Right atrium auricular region (tissue), 2 donors: ENCODE results near the gene SLC25A15. TPM values are rescaled to one million over a fixed set of nuclear protein-coding genes. Genes with fewer than 3 reads are reported as not detected.
A peak's percentile ranks its signal among the peaks of the same experiment; 100 is the strongest.

Experiments used
- DNase-seq: peaks from one replicate; pipeline ENCODE4 v3.0.0-alpha.2; 2019; ENCODE audit warnings: low spot score
- H3K27ac ChIP-seq, 2 donors: fragments of 200-600 bp; sonication (generic); 1 replicate in 1 of 2; 2 replicates in 1 of 2; pipeline ENCODE4 v1.5.1; 2016 to 2019
- H3K27me3 ChIP-seq, 2 donors: fragments of 200-600 bp; sonication (generic); one replicate each; pipeline versions ENCODE4 v1.5.1 to v1.6.0; 2017 to 2019
- H3K36me3 ChIP-seq: fragments of 200-600 bp; sonication (generic); one replicate; pipeline ENCODE4 v1.5.1; 2016
- H3K4me1 ChIP-seq, 2 donors: fragments of 200-600 bp; sonication (generic); one replicate each; pipeline versions ENCODE4 v1.5.1 to v1.6.0; 2017 to 2019
- H3K4me3 ChIP-seq, 2 donors: fragments of 200-600 bp; sonication (generic); 1 replicate in 1 of 2; 2 replicates in 1 of 2; pipeline ENCODE4 v1.5.1; 2017 to 2019; ENCODE audit warnings: mild to moderate bottlenecking in 1 of 2, moderate library complexity in 1 of 2
- H3K9me3 ChIP-seq, 2 donors: fragments of 200-600 bp; sonication (generic); one replicate each; pipeline ENCODE4 v1.5.1; 2019
- CTCF ChIP-seq, 2 donors: fragments of 200-600 bp; sonication (generic); IDR thresholded peaks; one replicate each; pipeline ENCODE4 v1.5.1; 2019; ENCODE audit warnings: antibody characterized with exemption in 2 of 2
- total RNA-seq, 2 donors: library from RNA; depleted of rRNA; stranded (reverse); fragments of >200 nt; gene quantifications; one replicate each; pipeline ENCODE4 v1.1.0, GENCODE V29; 2016

The SLC25A15 gene
- total RNA-seq, 2 donors from 2014 or later: 5.9 to 6.0 TPM

- no peak overlapping the region for H3K27ac ChIP-seq
- DNase-seq: no peak
- H3K36me3 ChIP-seq: peaks cover 13% of the 10 kb centered on the region
Observed at GRCh38 chr13:40762849-40763248, 26.6 kb upstream of the SLC25A15 start.

GRCh38 chr13:40764587-40765403 is 24.6 kb upstream of the SLC25A15 start:
- no peak overlapping the region for H3K4me3 ChIP-seq
- no peak for DNase-seq
- no peaks in the 10 kb centered on the region for H3K9me3 ChIP-seq
- no peak overlapping the region for H3K27ac ChIP-seq
- peaks cover 0 to 6% of the 10 kb centered on the region in 2 donors for H3K4me1 ChIP-seq
- H3K36me3 ChIP-seq: peaks cover 7% of the 10 kb centered on the region
- no peaks in the 10 kb centered on the region for H3K27me3 ChIP-seq
- no peak for TF ChIP-seq CTCF (IDR thresholded peaks at IDR 0.05)

More at GRCh38 chr13:40762849-40763248, 26.6 kb upstream of the SLC25A15 start:
- Histone ChIP-seq H3K4me3 (no peak overlapping the region), H3K27me3 (no peaks in the 10 kb centered on the region), H3K4me1 (peaks cover 0 to 3% of the 10 kb centered on the region in 2 donors), H3K9me3 (no peaks in the 10 kb centered on the region)
- no peak for TF ChIP-seq CTCF (IDR thresholded peaks at IDR 0.05)

GRCh38 chr13:40765602-40766001 is 23.8 kb upstream of the SLC25A15 start:
- H3K4me3 ChIP-seq: no peak overlapping the region
- no peak for TF ChIP-seq CTCF (IDR thresholded peaks at IDR 0.05)

GRCh38 chr13:40769970-40770369 is 19.4 kb upstream of the SLC25A15 start:
- Histone ChIP-seq H3K27ac (peak overlapping the region in 1 of 2 donors; percentile 86), H3K27me3 (no peaks in the 10 kb centered on the region), H3K4me3 (peak overlapping the region; percentile 78 to 91), H3K36me3 (peaks cover 7% of the 10 kb centered on the region), H3K9me3 (no peaks in the 10 kb centered on the region), H3K4me1 (peaks cover 0 to 14% of the 10 kb centered on the region in 2 donors)
- TF ChIP-seq CTCF (IDR thresholded peaks at IDR 0.05): no peak
- no peak for DNase-seq

More at GRCh38 chr13:40765602-40766001, 23.8 kb upstream of the SLC25A15 start:
- Histone ChIP-seq H3K9me3 (no peaks in the 10 kb centered on the region), H3K4me1 (peaks cover 0 to 14% of the 10 kb centered on the region in 2 donors), H3K27ac (no peak overlapping the region), H3K27me3 (no peaks in the 10 kb centered on the region), H3K36me3 (peaks cover 7% of the 10 kb centered on the region)
- no peak for DNase-seq

- H3K36me3 ChIP-seq: peaks cover 7% of the 10 kb centered on the region
- peak overlapping the region; percentile 84 to 86 for H3K27ac ChIP-seq
- peaks cover 0 to 14% of the 10 kb centered on the region in 2 donors for H3K4me1 ChIP-seq
- no peak for DNase-seq
- peak overlapping the region; percentile 78 to 91 for H3K4me3 ChIP-seq
- no peaks in the 10 kb centered on the region for H3K27me3 ChIP-seq
- H3K9me3 ChIP-seq: no peaks in the 10 kb centered on the region
- no peak for TF ChIP-seq CTCF (IDR thresholded peaks at IDR 0.05)
Observed at GRCh38 chr13:40770609-40770933, 18.8 kb upstream of the SLC25A15 start.
